Activated naive CD4-positive, alpha-beta T cell treated with anti-CD3 and anti-CD28 coated beads, Interleukin-2, amount 50 U/mL, for 16 hours (primary cell): Measurements from ENCODE around the gene FOXN3.

Experiments
- DNase-seq: peaks from one replicate; pipeline ENCODE4 v3.0.0-alpha.2; 2020

FOXN3 gene

GRCh38 chr14:89245802-89246201, 171.2 kb downstream of the FOXN3 start:
- DNase-seq: no peak

- DNase-seq: no peak
Observed at GRCh38 chr14:89244720-89245119, 172.3 kb downstream of the FOXN3 start.

- no peak for DNase-seq
Observed at GRCh38 chr14:89243741-89244140, 173.3 kb downstream of the FOXN3 start.

- no peak for DNase-seq
Observed at GRCh38 chr14:89243286-89243685, 173.7 kb downstream of the FOXN3 start.

- no peak for DNase-seq
Observed at GRCh38 chr14:89242652-89243279, 174.3 kb downstream of the FOXN3 start.

GRCh38 chr14:89241934-89242651, 174.9 kb downstream of the FOXN3 start:
- DNase-seq: no peak

GRCh38 chr14:89241257-89241656, 175.8 kb downstream of the FOXN3 start:
- DNase-seq: no peak

GRCh38 chr14:89240414-89240813, 176.6 kb downstream of the FOXN3 start:
- DNase-seq: no peak

GRCh38 chr14:89239023-89239422, 178.0 kb downstream of the FOXN3 start:
- DNase-seq: no peak

- no peak for DNase-seq
Observed at GRCh38 chr14:89237921-89238529, 179.0 kb downstream of the FOXN3 start.

- no peak for DNase-seq
Observed at GRCh38 chr14:89236851-89237250, 180.2 kb downstream of the FOXN3 start.

GRCh38 chr14:89233184-89233583, 183.8 kb downstream of the FOXN3 start:
- DNase-seq: no peak

- no peak for DNase-seq
Observed at GRCh38 chr14:89232265-89233070, 184.6 kb downstream of the FOXN3 start.

- no peak for DNase-seq
Observed at GRCh38 chr14:89231426-89232113, 185.5 kb downstream of the FOXN3 start.

GRCh38 chr14:89228921-89229639, 188.0 kb downstream of the FOXN3 start:
- no peak for DNase-seq

GRCh38 chr14:89227496-89227836, 189.6 kb downstream of the FOXN3 start:
- DNase-seq: no peak

- no peak for DNase-seq
Observed at GRCh38 chr14:89226801-89227495, 190.1 kb downstream of the FOXN3 start.

- no peak for DNase-seq
Observed at GRCh38 chr14:89225607-89226006, 191.4 kb downstream of the FOXN3 start.

- DNase-seq: no peak
Observed at GRCh38 chr14:89221109-89221810, 195.8 kb downstream of the FOXN3 start.

GRCh38 chr14:89219051-89219450, 198.0 kb downstream of the FOXN3 start:
- DNase-seq: no peak

GRCh38 chr14:89217891-89218290, 199.1 kb downstream of the FOXN3 start:
- DNase-seq: no peak
